ENCODE results near the gene SLC44A1.
"Not testable (repeated sequence)": the region's sequence is repeated elsewhere in the genome, so short reads cannot be mapped to it uniquely, and the experiment has no call there.

SLC44A1 gene

DNA sequence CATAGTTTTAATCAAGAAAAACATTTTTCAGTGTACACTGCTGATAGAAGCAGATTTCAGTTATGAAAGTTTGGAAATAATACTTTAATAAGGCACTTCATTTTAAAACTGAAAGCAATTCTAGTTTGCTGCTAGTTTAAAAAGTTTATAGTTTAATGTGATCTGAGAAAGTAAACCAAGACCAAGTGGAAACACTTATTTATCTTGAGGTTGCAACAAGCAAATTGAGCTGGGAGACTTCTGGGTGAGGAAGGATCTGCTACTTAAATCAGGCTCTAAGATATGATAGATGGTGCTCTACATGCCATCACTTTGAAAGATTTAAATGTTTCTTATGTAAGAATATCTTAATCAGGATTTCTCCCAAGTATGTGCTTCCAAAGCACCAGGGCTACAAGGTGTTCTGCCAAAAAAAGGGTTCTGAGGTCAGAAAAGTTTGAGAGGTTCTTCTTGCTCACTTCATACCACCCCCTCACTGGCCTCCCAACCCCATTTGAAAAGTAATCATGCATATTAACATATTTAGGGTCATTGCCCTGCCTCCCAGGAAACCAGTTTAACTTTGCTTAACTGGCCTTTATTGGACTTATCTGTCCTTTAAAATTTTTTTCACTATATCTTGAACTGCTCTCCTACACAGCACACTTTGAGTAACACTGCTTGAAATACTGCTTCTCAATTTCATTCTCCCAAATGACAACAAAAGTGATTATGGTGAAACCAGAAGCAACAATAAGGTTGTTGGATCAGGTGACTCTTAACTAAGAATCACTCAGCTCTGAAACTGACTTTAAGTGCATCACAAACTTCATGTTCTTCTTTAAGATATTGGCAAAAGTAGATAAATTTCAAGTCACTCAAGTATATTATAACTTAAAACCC, 15.5 kb downstream of the SLC44A1 start:
- peaks cover 27% of the 10 kb centered on the region for H3K4me1 ChIP-seq
- H3K27ac ChIP-seq: no peak overlapping the region
- no peak overlapping the region for H3K4me3 ChIP-seq
- H3K9ac ChIP-seq: no peak overlapping the region
- peaks cover 7% of the 10 kb centered on the region; the same call in 1 of the 2 replicates for H4K20me1 ChIP-seq
- H3K36me3 ChIP-seq: no peaks in the 10 kb centered on the region
- TF ChIP-seq Cebpa-rat (IDR thresholded peaks at IDR 0.05): no peak
- no peaks in the 10 kb centered on the region; the same call in 1 of the 2 replicates for H3K9me3 ChIP-seq
- H3K4me2 ChIP-seq: no peak overlapping the region; the same call in 1 of the 2 replicates
- no peaks in the 10 kb centered on the region for H3K27me3 ChIP-seq

DNA sequence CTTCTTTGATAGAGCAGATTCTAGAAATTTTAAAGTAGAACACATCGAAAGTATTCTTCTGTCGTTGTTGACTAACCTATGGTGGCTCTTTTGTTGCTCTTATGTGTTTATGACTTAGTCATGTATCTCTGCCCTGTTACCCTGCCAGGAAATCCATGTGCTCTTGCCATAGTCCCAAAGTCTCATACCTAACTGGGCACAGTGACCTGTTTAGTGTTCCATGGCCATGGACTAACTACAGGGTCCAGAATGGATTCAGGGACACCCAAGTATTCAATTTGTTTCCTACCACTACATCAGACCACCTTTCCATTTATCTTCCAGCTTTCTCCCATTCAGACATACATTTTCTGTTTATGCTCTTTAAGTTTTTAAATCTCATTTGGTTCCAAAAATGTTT, 18.0 kb downstream of the SLC44A1 start:
- H3K4me1 ChIP-seq: peaks cover 26% of the 10 kb centered on the region
- peaks cover 7% of the 10 kb centered on the region; the same call in 1 of the 2 replicates for H4K20me1 ChIP-seq
- no peak overlapping the region for H3K4me2 ChIP-seq
- H3K9me3 ChIP-seq: peaks cover 5% of the 10 kb centered on the region
- H3K27ac ChIP-seq: no peak overlapping the region
- TF ChIP-seq Cebpa-rat (IDR thresholded peaks at IDR 0.05): no peak
- no peak overlapping the region for H3K4me3 ChIP-seq
- no peaks in the 10 kb centered on the region for H3K27me3 ChIP-seq
- 0 out of 2 replicates have a peak, but pooled peaks cover 4% of the 10 kb centered on the region for H3K36me3 ChIP-seq
- no peak overlapping the region for H3K9ac ChIP-seq

DNA sequence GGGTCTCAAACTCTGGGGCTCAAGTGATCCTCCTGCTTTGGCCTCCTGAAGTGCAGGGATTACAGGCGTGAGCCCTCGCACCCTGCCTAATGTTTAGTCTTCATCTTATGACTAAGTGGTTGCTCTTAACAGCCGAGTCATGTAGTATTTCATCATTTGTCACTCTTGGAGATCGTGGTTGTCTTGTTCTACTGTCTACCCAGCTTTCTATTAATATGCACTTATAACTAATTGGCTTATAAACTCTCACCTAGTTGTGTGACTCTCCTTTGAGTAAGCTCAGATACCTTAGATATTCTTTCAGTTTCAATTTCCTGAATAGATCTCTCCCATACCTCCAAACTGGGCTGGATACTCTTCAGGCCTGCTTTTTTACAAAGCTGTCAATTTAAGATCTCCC, 19.9 kb downstream of the SLC44A1 start:
- Histone ChIP-seq H3K4me2 (no peak overlapping the region), H4K20me1 (0 out of 2 replicates have a peak, but pooled peaks cover 7% of the 10 kb centered on the region), H3K27me3 (no peaks in the 10 kb centered on the region), H3K4me3 (no peak overlapping the region), H3K9me3 (peaks cover 5% of the 10 kb centered on the region), H3K36me3 (0 out of 2 replicates have a peak, but pooled peaks cover 4% of the 10 kb centered on the region), H3K4me1 (peaks cover 9% of the 10 kb centered on the region), H3K9ac (no peak overlapping the region), H3K27ac (no peak overlapping the region)
- TF ChIP-seq Cebpa-rat (IDR thresholded peaks at IDR 0.05): no peak

DNA sequence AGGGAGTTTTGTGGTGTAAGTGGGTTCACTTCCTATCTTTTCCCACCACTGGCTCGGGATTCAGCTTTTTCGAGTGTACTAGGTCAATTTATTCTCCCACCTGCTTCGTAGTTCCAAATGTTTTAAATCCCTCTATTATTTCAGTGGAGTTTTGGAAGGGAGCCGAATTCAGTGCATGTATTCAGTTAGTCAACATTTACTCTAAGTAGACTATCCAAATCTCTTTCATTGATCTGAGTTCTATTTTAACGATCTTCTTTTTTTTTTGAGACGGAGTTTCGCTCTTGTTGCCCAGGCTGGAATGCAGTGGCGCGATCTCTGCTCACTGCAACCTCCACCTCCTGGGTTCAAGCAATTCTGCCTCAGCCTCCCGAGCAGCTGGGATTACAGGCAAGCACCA, 23.8 kb downstream of the SLC44A1 start:
- not testable (repeated sequence) for H3K4me2 ChIP-seq, H3K9me3 ChIP-seq, H3K9ac ChIP-seq, H3K4me3 ChIP-seq, H4K20me1 ChIP-seq, H3K27ac ChIP-seq, H3K36me3 ChIP-seq, H3K27me3 ChIP-seq, H3K4me1 ChIP-seq

DNA sequence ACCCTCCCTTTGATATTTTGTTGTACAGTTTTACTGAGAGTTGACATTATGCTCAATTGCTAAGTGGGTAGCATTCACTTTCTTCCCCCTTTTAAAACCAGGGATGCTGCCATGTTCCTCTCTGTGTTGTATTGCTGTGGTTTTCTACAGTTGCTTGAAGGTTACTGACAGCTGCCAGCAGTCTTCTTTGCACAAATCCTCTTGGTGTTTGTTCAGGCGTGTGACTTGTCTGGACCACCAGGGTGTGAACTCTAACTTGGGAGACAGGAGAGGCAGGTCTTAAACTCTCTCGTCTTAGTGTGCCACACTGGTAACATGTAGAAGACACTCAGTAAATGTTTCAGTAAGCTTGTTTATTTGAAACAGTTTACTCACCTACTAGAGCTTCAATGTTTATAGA, 25.1 kb downstream of the SLC44A1 start:
- no peak for TF ChIP-seq Cebpa-rat (IDR thresholded peaks at IDR 0.05)
- H3K27ac ChIP-seq: no peak overlapping the region
- no peak overlapping the region for H3K4me2 ChIP-seq

DNA sequence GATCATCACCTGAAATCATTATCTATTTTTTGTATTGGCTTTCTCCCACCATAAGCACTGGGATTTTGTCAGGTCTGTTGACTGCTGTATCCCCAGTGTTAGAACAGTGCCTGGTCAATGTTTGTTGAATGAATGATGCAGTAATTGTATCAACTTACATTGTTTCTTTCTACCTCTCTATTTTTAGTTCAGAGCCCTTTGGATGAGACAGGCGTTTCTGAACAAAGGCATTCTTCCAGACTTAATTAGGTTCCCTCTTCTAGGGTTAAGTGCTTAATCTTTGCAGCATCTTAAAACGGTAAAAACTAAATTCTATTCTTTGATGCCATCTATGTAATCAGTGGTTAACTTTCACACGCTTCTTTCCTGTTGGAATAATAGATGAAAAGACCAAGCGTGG, 26.3 kb downstream of the SLC44A1 start:
- Histone ChIP-seq H3K4me3 (no peak overlapping the region), H3K27me3 (no peaks in the 10 kb centered on the region), H3K27ac (no peak overlapping the region), H3K4me2 (no peak overlapping the region), H3K9ac (no peak overlapping the region), H3K36me3 (0 out of 2 replicates have a peak, but pooled peaks cover 4% of the 10 kb centered on the region), H3K9me3 (peaks cover 5% of the 10 kb centered on the region; the same call in 1 of the 2 replicates), H4K20me1 (no peaks in the 10 kb centered on the region), H3K4me1 (peaks cover 6% of the 10 kb centered on the region; the same call in 1 of the 2 replicates)
- no peak for TF ChIP-seq Cebpa-rat (IDR thresholded peaks at IDR 0.05)

More for the DNA sequence above, 25.1 kb downstream of the SLC44A1 start:
- Histone ChIP-seq H4K20me1 (no peaks in the 10 kb centered on the region), H3K4me3 (no peak overlapping the region), H3K9me3 (peaks cover 5% of the 10 kb centered on the region; the same call in 1 of the 2 replicates), H3K9ac (no peak overlapping the region), H3K36me3 (0 out of 2 replicates have a peak, but pooled peaks cover 4% of the 10 kb centered on the region), H3K4me1 (peaks cover 6% of the 10 kb centered on the region; the same call in 1 of the 2 replicates), H3K27me3 (no peaks in the 10 kb centered on the region)

DNA sequence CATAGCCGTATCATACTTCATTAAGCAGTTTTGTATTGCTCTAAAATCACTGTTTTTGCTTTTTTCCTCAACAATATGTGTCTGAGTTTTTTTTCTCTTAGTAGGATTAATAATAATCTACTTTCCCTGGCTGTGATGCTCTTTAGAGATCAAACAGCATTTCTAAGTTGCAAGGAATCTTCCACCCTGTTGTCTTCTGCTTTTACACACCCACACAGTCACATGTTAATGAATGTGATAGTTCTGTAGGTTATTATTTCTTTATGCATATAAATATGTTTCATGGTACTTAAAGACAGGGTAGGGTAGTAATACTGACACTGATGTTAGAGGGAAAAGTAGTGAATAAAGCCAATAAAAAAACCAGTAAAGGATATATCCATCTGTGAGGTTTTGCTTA, 29.3 kb downstream of the SLC44A1 start:
- Histone ChIP-seq H3K9me3 (peaks cover 6% of the 10 kb centered on the region; the same call in 1 of the 2 replicates), H3K4me3 (no peak overlapping the region), H3K27me3 (no peaks in the 10 kb centered on the region), H3K4me2 (no peak overlapping the region), H3K9ac (no peak overlapping the region), H3K36me3 (no peaks in the 10 kb centered on the region), H3K4me1 (peaks cover 6% of the 10 kb centered on the region; the same call in 1 of the 2 replicates), H4K20me1 (no peaks in the 10 kb centered on the region), H3K27ac (no peak overlapping the region)
- TF ChIP-seq Cebpa-rat (IDR thresholded peaks at IDR 0.05): no peak

DNA sequence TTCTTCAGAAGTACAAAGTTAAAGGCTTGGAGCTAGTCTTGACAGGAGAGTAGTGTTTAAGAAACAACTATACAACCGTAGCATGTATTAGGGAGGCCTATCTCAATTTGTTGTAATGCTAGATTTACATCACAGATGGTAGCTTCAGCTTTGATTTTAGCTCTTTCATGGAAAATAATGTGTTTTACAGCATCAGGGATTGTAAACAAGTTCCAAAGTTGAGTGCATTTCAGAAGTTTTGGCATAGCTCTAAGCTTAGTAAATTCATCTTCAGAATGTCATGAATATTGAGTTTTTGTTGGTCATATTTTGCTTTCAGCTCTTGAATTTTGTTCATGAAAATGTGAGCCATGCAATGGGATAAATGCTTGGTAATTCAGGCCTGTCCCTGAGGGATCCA, 30.7 kb downstream of the SLC44A1 start:
- Histone ChIP-seq H3K9me3 (peaks cover 6% of the 10 kb centered on the region; the same call in 1 of the 2 replicates), H3K4me2 (no peak overlapping the region), H4K20me1 (no peaks in the 10 kb centered on the region), H3K27ac (no peak overlapping the region), H3K4me1 (no peaks in the 10 kb centered on the region), H3K36me3 (no peaks in the 10 kb centered on the region), H3K4me3 (no peak overlapping the region), H3K9ac (no peak overlapping the region), H3K27me3 (no peaks in the 10 kb centered on the region)
- TF ChIP-seq Cebpa-rat (IDR thresholded peaks at IDR 0.05): no peak

DNA sequence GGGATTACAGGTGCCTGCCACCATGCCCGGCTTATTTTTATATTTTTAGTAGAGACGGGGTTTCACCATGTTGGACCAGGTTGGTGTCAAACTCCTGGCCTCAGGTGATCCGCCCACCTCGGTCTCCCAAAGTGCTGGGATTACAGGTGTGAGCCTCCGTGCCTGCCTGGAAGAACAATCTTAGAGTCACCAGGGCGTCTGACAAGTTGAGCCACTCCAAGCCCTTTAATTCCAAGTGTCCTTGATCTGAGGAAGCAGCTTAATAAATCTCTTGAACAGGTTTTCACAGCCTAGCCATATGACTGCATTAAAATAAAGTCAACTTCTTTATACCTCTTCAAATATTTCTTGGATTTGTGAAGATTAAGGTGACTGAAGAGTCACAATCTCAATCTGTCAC, 31.5 kb downstream of the SLC44A1 start:
- no peak overlapping the region for H3K4me2 ChIP-seq
- no peaks in the 10 kb centered on the region for H3K4me1 ChIP-seq
- H3K36me3 ChIP-seq: no peaks in the 10 kb centered on the region
- no peak overlapping the region for H3K9ac ChIP-seq
- H3K27ac ChIP-seq: no peak overlapping the region
- H4K20me1 ChIP-seq: no peaks in the 10 kb centered on the region
- no peak overlapping the region for H3K4me3 ChIP-seq
- H3K9me3 ChIP-seq: peaks cover 8% of the 10 kb centered on the region; the same call in 1 of the 2 replicates
- TF ChIP-seq Cebpa-rat (IDR thresholded peaks at IDR 0.05): no peak
- no peaks in the 10 kb centered on the region for H3K27me3 ChIP-seq

DNA sequence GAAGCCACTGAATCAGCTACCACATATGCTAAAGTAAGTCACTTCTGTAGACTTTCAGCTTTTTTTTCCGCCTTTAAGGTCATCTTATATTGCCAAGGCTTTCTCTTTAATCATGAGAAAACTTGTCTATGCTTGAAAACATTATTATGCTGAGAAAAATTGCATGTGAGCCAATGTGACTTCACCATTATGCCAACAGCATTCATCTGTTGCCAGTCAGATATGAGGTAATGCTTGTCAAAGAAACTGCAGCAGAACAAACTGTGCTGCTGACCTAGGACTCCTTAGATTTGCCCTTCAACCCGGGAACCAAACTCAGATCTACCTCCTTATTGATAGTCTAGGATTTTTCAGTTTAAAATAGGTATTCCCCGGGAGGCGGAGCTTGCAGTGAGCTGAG, 34.3 kb downstream of the SLC44A1 start:
- Histone ChIP-seq H3K36me3 (no peaks in the 10 kb centered on the region), H3K9me3 (peaks cover 10% of the 10 kb centered on the region; the same call in 1 of the 2 replicates), H3K27ac (no peak overlapping the region), H3K9ac (no peak overlapping the region), H4K20me1 (no peaks in the 10 kb centered on the region), H3K27me3 (no peaks in the 10 kb centered on the region), H3K4me1 (no peaks in the 10 kb centered on the region), H3K4me2 (no peak overlapping the region), H3K4me3 (no peak overlapping the region)
- TF ChIP-seq Cebpa-rat (IDR thresholded peaks at IDR 0.05): no peak
